Stimulated activated CD8-positive, alpha-beta memory T cell treated with anti-CD3 and anti-CD28 coated beads, Interleukin-7, amount 100 ng/mL, for 1 hour (primary cell): ENCODE data around the gene SHISAL2B.
"Not testable (repeated sequence)": the region's sequence is repeated elsewhere in the genome, so short reads cannot be mapped to it uniquely, and the experiment has no call there.

Experiments
- DNase-seq, 2 donors: peaks; one replicate each; pipeline ENCODE4 v3.0.0-alpha.2; 2020; ENCODE audit warnings: low read depth in 2 of 2

SHISAL2B gene

DNA sequence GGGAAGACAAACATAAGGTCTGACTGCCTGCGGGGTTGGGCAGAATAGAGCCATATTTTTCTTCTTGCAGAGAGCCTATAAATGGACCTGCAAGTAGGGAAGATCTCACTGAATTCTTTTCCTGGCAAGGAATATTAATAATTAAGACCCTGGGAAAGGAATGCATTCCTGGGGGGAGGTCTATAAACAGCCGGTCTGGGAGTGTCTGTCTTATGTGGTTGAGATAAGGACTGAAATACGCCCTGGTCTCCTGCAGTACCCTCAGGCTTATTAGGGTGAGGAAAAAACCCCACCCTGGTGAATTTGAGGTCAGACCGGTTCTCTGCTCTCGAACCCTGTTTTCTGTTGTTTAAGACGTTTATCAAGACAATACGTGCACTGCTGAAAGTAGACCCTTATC lies 6.1 kb downstream of the SHISAL2B start:
- DNase-seq: not testable (repeated sequence)

DNA sequence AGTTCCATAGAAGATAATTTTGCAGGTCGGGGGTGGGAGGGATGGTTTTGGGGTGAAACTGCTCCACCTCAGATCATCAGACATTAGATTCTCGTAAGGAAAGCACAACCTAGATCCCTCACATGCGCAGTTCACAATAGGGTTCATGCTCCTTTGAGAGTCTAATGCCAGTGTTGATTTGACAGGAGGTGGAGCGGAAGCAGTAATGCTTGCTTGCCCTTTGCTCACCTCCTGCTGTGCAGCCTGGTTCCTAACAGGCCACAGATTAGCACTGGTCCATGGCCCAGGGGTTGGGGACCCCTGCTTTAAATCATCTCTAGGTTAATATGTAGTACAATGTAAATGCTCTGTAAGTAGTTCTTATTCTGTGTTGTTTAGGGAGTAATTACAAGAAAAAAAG lies 10.5 kb downstream of the SHISAL2B start:
- no peak for DNase-seq

DNA sequence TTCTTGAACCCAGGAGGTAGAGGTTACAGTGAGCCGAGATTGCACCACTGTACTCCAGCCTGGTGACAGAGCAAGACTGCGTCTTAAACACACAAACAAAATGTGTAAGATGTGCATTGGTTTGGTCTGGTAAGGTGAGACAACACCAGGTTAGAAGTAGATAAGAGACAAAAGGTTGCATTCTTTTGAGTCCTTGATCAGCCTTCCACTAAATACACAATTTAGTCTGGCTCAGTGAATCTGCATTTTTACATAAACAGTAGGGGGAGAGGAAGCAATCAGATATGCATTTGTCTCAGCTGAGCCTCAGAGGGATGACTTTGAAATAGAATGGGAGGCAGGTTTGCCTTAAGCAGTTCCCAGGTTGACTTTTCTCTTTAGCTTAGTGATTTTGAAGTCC lies 15.8 kb downstream of the SHISAL2B start:
- not testable (repeated sequence) for DNase-seq

DNA sequence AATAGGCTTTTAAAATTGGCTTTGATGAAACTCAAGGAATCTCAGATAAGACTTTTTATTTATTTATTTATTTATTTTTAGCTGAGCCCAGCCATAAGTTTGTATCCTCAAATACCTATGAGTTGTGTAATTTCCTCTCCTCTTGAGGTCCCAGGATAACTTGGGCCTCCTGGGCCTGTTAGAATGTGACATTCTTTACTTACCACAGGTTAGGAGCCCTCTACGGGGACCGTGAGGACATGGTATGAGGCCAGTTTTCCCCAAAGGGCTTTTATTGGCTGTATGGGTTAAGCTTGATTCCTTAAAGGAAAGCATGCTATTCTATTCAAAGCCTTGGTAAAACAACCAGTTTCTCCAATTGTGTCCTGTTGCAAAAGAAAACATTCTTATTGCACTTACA lies 16.9 kb downstream of the SHISAL2B start:
- no peak for DNase-seq

DNA sequence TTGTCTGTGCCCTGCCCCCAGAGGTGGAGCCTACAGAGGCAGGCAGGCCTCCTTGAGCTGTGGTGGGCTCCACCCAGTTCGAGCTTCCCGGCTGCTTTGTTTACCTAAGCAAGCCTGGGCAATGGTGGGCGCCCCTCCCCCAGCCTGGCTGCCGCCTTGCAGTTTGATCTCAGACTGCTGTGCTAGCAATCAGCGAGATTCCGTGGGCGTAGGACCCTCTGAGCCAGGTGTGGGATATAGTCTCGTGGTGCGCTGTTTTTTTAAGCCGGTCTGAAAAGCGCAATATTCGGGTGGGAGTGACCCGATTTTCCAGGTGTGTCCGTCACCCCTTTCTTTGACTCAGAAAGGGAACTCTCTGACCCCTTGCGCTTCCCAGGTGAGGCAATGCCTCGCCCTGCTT lies 24.2 kb downstream of the SHISAL2B start:
- not testable (repeated sequence) for DNase-seq

DNA sequence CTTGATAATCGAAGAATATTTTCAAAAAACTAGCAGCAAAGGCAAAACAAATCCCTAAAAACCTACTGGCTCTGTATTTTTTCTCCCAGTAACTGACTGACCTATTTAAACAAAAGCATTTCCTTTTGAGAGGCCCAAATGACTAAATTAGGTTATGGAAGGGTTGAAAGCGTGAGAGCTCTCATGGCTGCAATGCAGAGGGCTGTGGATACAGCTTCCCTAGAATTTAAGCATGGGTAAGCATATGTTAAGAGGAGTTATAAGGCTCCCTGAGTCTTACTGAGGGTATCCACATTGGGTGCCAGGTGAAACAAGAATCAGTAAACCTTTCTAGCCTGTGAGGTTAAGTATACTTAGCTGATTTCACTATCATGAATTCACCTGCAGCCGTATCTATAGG lies 32.3 kb downstream of the SHISAL2B start:
- no peak for DNase-seq

GRCh38 chr5:64727150-64727549 lies 36.8 kb downstream of the SHISAL2B start:
- DNase-seq: no peak

DNA sequence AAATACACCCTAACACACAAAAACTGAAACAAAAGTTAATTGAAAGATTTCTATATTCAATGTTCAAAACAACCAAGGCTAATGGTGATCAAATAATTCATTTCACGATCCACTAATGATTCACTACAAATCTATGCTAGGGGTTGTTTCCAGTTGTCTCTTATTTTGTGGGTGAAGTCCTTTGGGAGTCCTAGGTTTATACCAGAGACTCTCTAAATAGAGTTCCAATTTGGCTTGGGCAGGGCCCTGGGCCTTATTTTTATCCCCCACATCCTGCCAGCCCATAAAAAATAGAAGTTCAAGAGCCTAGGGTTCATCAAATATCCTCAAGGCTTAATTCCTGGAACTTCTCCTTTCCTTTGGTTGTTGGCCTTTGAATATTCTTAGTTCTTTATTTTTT lies 52.1 kb downstream of the SHISAL2B start:
- no peak for DNase-seq

DNA sequence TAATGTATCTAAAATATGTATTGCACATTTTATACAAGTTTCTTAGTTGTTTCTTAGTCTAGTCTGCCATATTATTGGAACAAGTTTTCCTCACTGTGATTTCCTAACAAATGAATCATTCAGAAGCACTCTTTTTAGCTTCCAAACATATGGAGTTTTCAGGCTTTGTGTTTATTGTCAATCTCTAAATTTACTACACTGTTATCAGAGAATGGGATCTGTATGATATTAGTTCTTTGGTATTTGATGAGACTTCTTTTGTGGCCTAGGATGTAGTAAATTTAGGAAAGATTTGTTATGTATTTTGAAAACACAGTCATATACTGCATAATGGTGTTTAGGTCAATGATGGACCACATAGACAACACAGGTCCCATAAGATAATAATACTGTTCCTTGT lies 52.5 kb downstream of the SHISAL2B start:
- no peak for DNase-seq

GRCh38 chr5:64744914-64745313 lies 54.6 kb downstream of the SHISAL2B start:
- DNase-seq: no peak

DNA sequence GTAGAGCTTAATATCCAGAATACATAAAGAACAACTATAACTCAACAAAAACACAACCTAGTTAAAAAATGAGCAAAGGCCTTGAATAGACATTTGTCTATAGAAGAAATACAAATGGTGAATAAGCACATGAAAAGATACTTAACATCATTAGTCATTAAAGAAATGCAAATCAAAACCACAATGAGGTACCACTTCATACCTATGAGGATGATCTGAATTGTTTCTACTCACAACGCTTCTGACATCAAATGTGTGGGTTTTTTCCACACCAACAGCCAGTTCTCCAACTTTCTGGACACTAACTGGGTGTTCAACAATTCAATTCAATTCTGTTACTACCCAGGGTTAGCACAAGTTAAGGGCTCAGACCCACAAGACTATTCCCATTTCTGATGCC lies 56.1 kb downstream of the SHISAL2B start:
- DNase-seq: no peak

DNA sequence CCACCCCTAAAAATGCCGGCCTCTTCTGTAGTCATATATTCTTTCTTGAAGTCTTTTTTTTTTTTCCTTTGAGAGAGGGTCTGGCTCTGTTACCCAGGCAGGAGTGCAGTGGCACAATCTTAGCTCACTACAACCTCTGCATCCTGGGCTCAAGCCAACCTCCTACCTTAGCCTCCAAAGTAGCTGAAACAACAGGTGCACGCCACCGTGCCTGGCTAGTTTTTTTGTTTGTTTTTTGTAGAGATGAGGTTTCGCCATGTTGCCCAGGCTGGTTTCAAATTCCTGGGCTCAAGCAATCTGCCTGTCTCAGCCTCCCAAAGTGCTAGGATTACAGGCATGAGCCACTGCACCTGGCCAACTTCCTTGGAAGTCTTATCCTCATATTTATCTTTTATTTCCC lies 59.1 kb downstream of the SHISAL2B start:
- no peak for DNase-seq

GRCh38 chr5:64754066-64754465 lies 63.8 kb downstream of the SHISAL2B start:
- no peak for DNase-seq

- no peak for DNase-seq
These were observed 68.6 kb downstream of the SHISAL2B start for GRCh38 chr5:64758901-64759300.

DNA sequence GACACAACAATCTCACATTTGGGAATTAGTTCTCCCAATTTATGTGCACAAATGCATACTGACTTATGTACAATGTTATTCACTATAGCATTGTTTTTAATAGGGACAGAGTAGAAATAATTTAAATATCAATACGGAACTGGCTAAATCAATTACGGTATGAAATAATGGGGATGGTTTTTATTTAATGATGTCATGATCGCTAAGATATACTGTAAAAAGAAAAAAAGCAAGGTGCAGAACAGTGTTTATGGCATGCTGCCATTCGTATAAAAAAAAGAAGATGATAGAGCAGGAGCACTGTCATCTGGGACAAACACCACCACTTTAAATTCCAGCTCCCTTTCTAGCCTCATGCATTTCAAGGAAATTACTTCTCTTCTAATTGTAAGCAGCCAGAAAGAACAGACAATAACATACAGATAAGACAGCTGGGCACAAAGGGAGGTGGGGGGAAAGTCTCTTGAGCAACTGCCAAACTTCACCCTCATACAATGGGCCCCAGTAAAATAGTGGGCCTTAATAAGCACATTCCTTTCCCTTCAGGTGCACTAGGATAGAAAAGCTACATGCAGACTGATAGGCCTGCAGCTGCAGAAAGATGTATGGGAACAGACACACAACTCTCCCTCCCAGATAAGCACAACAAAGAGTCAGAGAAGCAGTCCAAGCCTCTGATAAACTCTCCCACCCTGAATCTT lies 69.8 kb downstream of the SHISAL2B start:
- DNase-seq: no peak

DNA sequence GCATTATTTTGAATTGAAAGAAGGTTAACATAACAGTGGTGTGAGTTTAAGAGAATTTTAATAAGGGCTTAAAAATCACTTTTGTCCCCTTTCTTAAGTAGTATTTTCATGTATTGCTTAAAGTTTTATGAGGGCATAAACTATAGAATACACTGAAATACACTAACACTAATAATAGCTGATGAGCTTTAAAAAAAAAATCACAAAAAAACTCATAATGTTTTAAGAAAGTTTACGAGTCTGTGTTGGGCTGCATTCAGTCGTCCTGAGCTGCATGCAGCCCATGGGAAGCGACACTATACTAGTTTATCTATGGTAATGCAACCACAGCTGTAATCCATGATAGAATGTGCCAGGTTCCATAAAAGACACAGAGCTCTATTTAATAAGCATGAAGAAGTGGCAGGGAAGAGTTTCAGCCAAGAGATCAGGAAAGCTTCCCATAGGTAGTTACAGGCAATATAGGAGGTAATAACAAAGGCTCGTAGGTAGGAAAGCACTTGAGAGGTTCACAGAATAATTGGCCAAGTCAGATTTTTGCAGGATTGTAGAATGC lies 73.7 kb downstream of the SHISAL2B start:
- no peak for DNase-seq

DNA sequence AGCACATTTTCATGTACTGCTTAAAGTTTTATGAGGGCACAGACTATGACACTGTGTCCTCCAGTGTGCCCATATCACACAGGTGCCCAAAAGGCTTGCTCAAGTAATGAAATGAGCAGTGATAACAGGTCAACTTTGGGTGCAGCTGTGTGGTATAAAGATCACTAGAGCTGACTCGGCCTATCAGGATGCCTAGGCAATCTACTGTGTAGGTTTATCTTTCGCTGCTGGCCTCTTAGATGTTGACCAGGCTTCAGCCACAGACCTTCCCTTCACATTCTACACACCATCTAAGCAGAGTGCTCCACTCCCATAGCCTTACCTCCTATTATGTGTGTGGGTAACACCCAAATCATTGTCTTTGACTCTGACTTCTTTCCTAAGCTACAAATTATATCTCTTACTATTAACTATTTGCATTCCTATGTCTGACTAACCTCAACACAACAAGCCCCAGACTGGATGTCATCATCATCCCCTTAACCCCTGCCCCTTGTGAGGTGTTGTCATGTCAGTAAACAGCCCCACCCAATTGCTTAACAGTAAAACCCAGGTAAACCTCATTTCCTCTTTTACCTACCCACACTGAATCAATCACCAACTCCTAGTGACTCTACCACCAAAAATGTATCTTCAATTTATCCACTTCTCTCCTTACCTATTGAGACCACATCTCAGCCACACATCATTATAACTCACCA lies 75.7 kb downstream of the SHISAL2B start:
- no peak for DNase-seq

- DNase-seq: no peak
These were observed 76.6 kb downstream of the SHISAL2B start for GRCh38 chr5:64766941-64767340.
